ENCODE data around the gene GINS2.

DNA sequence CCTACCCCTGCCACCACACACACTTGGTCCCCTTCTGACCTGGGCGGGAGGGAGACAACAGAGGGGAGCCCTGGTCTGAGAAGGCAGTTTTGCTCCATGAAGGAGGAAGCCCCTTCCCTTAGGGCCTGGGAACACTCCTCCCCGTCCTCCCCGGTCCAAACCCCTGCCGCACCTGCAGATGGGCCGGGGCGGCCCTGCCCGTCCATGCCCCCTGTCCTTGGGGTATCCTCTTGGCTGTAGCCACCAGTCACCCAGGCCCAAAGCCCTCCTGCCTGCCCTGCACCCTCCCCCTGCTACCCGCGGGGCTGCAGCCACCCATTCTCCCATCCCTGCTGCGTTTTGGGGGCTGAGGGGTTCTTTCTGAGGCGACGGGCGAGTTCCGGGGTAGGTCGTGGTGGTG is 41.8 kb downstream of the GINS2 start:
- no peak for TF ChIP-seq POLR2AphosphoS5 (IDR thresholded peaks at IDR 0.05; ENCODE audit: insufficient read depth in 1 of 2, low read depth in 1 of 2)
- TF ChIP-seq, protein P1, sequence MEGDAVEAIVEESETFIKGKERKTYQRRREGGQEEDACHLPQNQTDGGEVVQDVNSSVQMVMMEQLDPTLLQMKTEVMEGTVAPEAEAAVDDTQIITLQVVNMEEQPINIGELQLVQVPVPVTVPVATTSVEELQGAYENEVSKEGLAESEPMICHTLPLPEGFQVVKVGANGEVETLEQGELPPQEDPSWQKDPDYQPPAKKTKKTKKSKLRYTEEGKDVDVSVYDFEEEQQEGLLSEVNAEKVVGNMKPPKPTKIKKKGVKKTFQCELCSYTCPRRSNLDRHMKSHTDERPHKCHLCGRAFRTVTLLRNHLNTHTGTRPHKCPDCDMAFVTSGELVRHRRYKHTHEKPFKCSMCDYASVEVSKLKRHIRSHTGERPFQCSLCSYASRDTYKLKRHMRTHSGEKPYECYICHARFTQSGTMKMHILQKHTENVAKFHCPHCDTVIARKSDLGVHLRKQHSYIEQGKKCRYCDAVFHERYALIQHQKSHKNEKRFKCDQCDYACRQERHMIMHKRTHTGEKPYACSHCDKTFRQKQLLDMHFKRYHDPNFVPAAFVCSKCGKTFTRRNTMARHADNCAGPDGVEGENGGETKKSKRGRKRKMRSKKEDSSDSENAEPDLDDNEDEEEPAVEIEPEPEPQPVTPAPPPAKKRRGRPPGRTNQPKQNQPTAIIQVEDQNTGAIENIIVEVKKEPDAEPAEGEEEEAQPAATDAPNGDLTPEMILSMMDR (IDR thresholded peaks at IDR 0.05): no peak

All from vagina (tissue), 2 donors.